Tongue (tissue), 2 donors: Measurements from ENCODE around the gene GNAO1. TPM values are rescaled to one million over a fixed set of nuclear protein-coding genes. Genes with fewer than 3 reads are reported as not detected.

Source experiments
- DNase-seq: peaks from one replicate; pipeline ENCODE4 v3.0.0-alpha.2; 2015
- total RNA-seq: library from RNA; depleted of rRNA; stranded (reverse); fragments of >200 nt; gene quantifications from one replicate; pipeline ENCODE4 v1.2.3, GENCODE V29; 2014

Gene GNAO1
- 3.9 TPM for total RNA-seq

DNA sequence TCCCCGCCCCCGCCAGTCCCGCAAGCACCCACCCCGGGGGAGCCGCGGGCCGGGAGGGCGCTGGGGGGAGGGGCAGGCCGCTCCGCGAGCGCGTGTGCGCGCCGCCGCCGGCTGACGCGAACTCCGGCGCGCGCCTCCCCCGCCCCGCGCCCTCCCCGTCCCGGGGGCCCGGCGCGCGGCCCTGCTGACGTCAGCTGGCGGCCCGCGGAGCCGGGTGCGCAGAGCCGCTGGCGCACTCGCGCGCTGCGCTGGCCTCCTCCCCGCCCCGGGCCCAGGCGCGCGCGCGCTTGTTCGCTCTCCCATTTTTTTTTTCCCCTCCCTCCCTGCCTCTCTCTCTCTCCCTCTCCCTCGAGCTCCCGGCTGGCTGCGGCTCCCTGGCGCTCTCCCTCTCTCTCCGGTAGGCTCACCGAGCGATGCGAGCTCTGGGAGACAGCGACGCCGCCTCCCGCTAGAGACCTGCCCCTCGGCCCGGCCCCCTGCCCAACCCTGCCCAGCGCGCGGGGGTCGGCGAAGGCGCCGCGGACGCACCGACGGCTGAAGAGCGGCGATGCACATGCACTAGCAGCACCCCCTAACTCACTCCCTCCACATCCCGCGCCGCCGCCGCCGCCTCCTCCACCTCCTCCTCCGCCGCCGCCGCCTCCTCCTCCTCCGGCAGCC, at the start of gene GNAO1:
TSS of gene GNAO1 (plus strand) at position 334 of the 660 bp plus-strand sequence. CDS start 747 bp downstream, outside the sequence.
- DNase-seq = peak; percentile 81

GRCh38 chr16:56143666-56144065, 47.6 kb upstream of the GNAO1 start:
- peak; percentile 1 for DNase-seq

DNA sequence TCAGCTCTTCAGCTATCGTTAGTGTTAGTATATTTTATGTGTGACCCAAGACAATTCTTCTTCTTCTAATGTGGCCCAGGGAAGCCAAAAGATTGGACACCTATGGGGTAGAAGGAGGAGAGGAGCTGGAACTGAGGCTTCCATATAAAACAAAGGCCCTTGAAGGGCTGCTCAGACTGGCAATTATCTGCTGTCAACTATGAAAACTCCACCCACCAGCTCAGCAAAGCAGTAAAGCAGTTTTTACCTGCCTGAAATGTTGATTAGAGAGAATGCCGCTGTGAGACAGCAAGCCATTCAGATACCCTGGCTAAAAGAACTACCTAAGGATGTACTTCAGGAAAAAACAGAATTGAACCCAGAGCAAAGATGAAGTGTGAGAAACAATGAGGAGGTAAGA, 45.9 kb upstream of the GNAO1 start:
- no peak for DNase-seq

DNA sequence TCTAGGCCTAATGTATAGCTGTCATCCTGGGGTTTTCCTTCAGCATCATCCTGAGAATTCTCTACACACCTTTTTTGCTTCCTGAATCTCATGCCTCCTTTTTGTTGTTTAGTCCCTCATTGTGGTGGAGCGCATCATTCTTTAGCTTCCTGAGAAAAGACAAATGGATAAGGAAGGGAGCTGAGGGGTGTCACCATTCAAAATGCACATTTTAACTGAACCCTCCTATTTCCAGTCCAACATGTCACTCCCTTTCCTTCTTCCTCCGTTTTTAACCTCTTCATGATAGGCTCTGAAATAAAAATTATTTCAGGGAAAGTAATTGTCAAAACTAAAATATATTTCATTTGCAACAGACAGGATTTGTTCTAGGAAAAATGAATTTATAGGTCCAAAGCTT, 39.7 kb upstream of the GNAO1 start:
- no peak for DNase-seq

GRCh38 chr16:56161658-56162057, 29.6 kb upstream of the GNAO1 start:
- DNase-seq = no peak

- DNase-seq = no peak
Measured at GRCh38 chr16:56163089-56163488, 28.2 kb upstream of the GNAO1 start.

DNA sequence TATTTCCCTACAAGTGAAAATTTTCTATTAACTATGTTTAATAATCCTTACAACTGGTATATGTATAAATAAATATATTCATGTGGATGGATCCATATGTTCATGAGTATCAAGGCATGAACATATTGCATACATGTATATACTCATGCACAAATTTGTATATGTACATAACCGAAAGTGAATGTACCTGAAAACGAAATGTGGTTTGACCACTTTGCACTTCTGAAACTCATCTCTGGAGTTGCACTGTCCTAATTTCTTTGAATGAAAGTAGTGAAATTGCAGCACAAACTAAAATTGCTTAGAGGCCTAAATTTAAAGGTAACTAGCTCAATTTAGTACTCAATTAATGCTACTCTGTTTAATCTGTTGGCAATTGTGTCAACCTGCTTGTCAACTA, 27.4 kb upstream of the GNAO1 start:
- DNase-seq = no peak

DNA sequence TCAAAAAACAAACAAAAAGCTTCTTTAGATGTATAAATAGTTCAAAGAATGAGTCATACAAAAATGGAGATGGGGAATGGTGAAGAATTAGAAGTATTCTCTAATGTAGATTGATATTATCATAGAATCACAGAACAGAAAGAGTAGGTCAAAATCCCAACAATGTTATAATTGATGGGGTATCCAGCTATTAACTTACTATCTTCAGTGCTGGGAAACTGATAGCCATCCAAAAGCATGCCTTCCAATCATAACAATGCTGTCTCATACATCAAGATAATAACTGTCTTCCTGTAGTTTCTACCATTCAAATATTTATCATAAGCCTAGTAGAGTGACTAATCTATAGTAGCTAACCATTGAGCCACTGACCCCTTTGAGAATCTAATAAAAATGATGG, 26.7 kb upstream of the GNAO1 start:
- DNase-seq = no peak

DNA sequence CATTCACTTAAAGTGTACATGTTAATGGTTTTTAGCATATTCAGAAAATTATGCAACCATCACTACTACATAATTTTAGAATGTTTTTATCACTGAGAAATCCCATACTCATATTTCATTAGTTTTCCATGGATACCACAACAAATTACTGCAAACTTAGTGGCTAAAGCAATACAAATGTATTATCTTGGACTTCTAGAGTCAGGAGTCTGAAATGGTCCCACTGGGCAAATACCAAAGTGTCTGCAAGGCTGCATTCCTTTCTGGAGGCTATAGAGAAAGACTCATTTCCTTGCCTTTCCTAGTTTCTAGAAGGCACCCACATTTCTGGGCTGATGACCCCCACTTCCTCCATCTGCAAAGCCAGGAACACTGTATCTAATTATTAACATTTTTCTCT, 16.9 kb upstream of the GNAO1 start:
- DNase-seq = no peak

- DNase-seq = no peak
Measured at GRCh38 chr16:56181401-56181800, 9.9 kb upstream of the GNAO1 start.

DNA sequence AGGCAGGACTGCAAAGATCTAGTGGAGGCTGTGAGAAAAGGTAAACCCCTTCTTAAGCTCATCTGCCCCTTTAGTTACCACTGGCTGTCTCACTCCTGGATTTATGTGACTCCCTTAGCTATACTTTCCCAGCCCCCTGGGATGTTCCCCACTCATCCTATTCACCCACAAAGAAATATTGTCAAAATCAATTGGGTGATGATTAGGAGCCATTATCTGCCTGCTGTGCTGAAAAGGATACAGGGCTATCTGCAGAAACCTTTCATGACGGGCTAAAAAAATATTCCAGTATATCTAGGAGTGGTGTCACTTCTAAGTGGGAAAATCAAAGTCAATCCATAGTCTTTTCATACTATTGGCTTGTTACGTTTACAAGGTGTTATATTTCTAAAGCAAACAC, 8.0 kb upstream of the GNAO1 start:
- no peak for DNase-seq

DNA sequence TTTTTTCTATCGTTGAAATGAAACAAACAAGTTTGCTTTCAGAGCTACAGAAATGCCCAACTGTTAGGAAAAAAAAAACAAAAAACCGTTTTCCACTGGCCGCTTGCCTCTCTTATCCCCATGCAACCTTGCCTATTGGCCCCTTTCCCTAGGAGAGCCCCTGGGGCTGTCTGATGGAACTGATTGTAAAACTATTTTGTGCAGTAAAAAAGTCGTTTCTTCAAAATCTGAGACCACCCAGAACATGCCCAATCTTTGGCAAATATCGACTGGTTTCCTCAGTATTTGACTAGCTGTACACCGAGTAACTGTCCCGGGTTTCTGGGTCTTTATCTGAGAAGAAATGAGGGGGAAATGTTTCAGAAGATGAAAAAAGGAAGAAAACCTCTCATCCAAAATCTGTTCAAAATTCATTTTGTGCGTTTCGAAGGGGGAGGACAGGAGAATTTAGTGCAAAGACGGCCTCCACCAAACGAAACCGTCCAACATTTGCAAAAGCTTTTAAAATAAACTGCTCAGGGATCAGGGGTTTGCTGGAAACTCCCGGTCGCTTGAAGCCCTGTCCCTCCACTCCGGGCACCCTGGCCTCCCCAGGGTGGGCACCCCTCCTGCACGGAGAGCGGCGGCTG, 1.1 kb upstream of the GNAO1 start:
- DNase-seq = peak; percentile 14

GRCh38 chr16:56190677-56191155, 573 bp upstream of the GNAO1 start:
- no peak for DNase-seq

- DNase-seq = no peak
Measured at GRCh38 chr16:56191835-56192634, 746 bp downstream of the GNAO1 start.

- no peak for DNase-seq
Measured at GRCh38 chr16:56192635-56192945, 1.3 kb downstream of the GNAO1 start.

GRCh38 chr16:56192986-56193945, 2.0 kb downstream of the GNAO1 start:
- DNase-seq = peak; percentile 12

GRCh38 chr16:56193951-56194726, 2.9 kb downstream of the GNAO1 start:
- DNase-seq = peak; percentile 94

DNA sequence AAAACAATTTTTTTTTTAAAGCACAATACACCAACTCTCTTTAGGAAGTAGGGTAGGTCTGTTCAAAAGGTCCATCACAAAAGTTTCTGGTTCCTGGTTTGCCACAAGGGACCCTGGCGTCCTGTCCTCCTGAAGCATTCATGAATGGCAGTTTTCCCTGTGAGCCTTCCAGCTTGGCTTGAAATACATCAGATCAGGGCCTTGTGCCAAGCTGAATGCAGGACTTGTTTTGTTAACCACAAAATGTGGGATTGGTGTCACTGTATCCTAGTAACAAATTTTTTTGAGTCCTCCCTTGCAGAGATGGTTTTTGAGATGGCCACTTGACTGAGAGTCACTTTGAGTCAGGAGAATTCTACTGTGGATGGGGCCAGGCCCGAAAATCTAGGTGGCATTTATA, 3.9 kb downstream of the GNAO1 start:
- DNase-seq = no peak

DNA sequence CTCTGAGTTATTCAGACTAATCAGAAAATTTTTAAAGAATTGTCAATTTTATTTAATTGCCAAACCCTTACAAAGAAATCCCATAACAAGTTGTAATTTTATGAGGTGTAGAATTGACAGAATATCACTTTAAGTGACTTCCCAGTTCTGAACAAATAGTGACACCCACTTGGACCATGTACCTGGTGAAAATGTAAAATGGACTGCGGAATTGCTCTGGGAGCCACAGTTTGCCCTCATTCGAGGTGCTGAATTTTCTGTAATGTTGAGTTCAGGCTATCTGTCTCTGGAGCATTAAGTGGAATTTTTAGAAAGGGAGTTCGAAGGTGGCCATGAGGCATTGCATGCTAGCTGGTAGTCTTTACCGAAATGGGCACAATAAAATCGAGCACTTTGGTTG, 5.1 kb downstream of the GNAO1 start:
- no peak for DNase-seq

DNA sequence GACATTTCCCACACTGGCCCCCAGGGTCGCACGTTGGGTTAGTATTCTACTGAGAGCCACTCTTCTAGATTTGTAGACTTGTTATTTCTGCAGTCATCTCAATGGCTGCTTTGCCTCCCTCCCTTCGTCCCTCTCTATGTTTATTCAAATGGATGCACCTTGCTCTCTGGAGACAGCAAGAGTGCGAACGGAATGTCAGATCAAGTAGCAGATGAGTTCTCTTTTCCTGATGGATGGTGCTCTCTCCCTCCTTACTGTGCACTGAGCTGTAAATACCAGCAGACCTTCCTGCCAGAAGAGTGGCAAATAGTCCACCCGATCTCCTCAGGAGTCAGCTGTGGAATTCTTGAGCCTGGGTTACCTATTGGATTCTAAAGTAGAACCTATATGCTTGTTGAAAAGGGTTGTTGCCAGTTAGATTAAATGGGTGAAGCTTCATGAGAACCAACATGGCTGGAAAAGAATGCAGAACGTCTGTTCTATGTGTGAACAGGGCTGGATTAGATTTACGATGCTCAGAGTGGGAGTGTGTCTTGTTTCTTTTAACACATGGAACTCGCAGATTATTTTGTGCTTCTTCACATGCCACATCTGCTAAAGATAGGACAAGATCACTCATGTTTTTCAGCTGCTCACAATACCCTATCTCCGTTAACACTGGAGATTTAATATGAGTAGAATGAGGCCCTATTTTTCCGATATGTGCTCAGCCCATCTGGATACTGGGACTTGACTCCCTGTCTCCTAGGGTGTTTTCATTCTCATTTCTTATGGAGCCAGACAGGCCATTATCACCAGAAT, 6.1 kb downstream of the GNAO1 start:
- no peak for DNase-seq
